HepG2 (cell line): ENCODE results near the gene SNED1. TPM values are rescaled to one million over a fixed set of nuclear protein-coding genes. Genes with fewer than 3 reads are reported as not detected.

Experiments used
- ARID4A ChIP-seq: sonication (generic); formaldehyde crosslinking; IDR thresholded peaks from 2 replicates; pipeline ENCODE4 v1.5.0; 2020; ENCODE audit warnings: mild to moderate bottlenecking, missing genetic modification reagents, borderline replicate concordance
- DR1 ChIP-seq: sonication (generic); formaldehyde crosslinking; IDR thresholded peaks from 2 replicates; pipeline ENCODE4 v1.8.0; 2021; ENCODE audit warnings: mild to moderate bottlenecking, missing genetic modification reagents, inconsistent platforms
- FLYWCH1 ChIP-seq: sonication (generic); formaldehyde crosslinking; IDR thresholded peaks from 2 replicates; pipeline ENCODE4 v1.8.1; 2023; ENCODE audit warnings: mild to moderate bottlenecking, missing genetic modification reagents
- LCORL ChIP-seq, 2 experiments: fragments of 450-650 bp in 1 of 2; sonication (generic) in 1 of 2; formaldehyde crosslinking in 1 of 2; IDR thresholded peaks; 2 replicates each; pipeline versions ENCODE4 v1.5.0 to v1.6.1; 2017 to 2020; ENCODE audit warnings: antibody characterized with exemption in 1 of 2, missing genetic modification reagents in 1 of 2
- MED1 ChIP-seq: sonication (generic); formaldehyde crosslinking; IDR thresholded peaks from 2 replicates; pipeline ENCODE4 v1.4.0; 2020; ENCODE audit warnings: missing genetic modification reagents
- NR1H2 ChIP-seq: sonication (generic); formaldehyde crosslinking; IDR thresholded peaks from 2 replicates; pipeline ENCODE4 v1.8.1; 2022; ENCODE audit warnings: low read depth, missing genetic modification reagents, borderline replicate concordance
- SMAD9 ChIP-seq: sonication (generic); formaldehyde crosslinking; IDR thresholded peaks from 2 replicates; pipeline ENCODE4 v1.5.1; 2020; ENCODE audit warnings: mild to moderate bottlenecking, missing genetic modification reagents
- TFAP4 ChIP-seq: sonication (generic); IDR thresholded peaks from 2 replicates; pipeline ENCODE4 v1.6.1; 2016; ENCODE audit warnings: low read depth, borderline replicate concordance
- TGIF2 ChIP-seq: IDR thresholded peaks from 2 replicates; pipeline ENCODE4 v1.6.1; 2016; ENCODE audit warnings: control low read depth, missing compliant biosample characterization
- ZBTB21 ChIP-seq: sonication (generic); formaldehyde crosslinking; IDR thresholded peaks from 2 replicates; pipeline ENCODE4 v1.4.0; 2020; ENCODE audit warnings: missing genetic modification reagents
- ZMAT5 ChIP-seq: sonication (generic); formaldehyde crosslinking; IDR thresholded peaks from 2 replicates; pipeline ENCODE4 v1.5.0; 2020; ENCODE audit warnings: mild to moderate bottlenecking, low read depth, missing genetic modification reagents, borderline replicate concordance
- ZNF318 ChIP-seq: sonication (generic); formaldehyde crosslinking; IDR thresholded peaks from 2 replicates; pipeline ENCODE4 v1.4.0; 2020; ENCODE audit warnings: mild to moderate bottlenecking, missing genetic modification reagents
- polyA plus RNA-seq, 8 experiments: library from polyadenylated mRNA; depleted of rRNA in 3 of 8; stranded (reverse) in 7 of 8; unstranded in 1 of 8; fragments of >200 nt; fragmentation: Illumina TruSeq in 4 of 8; extraction: Trizol in 4 of 8; gene quantifications; 2 replicates each; pipeline versions ENCODE4 v1.2.1 to v1.2.3, GENCODE V29; 2011 to 2016; ENCODE audit warnings: low read depth in 4 of 8, missing spikeins in 1 of 8, mixed read lengths in 1 of 8; ENCODE audit not compliant: insufficient read depth in 1 of 8
- total RNA-seq, 5 experiments: library from RNA; depleted of rRNA; stranded (reverse); fragments of >200 nt; fragmentation: Illumina TruSeq; extraction: Trizol; gene quantifications; 2 replicates each; pipeline ENCODE4 v1.2.3, GENCODE V29; 2016; ENCODE audit warnings: low read depth in 1 of 5
- TF ChIP-seq, protein P1 (sequence below): sonication (generic); formaldehyde crosslinking; IDR thresholded peaks from 2 replicates; pipeline ENCODE4 v1.8.1; 2023; ENCODE audit warnings: missing genetic modification reagents, inconsistent platforms, borderline replicate concordance

Gene SNED1
- total and polyA plus RNA-seq, 2 of the 13 experiments (the other 11 are each of a cell fraction or from before 2014, with no cell fraction given): 0.15 to 0.65 TPM

GRCh38 chr2:241135737-241136136, 137.3 kb downstream of the SNED1 start (continued):
- no peak for TF ChIP-seq ZNF318
- no peak for TF ChIP-seq SMAD9
- TF ChIP-seq, protein P1, sequence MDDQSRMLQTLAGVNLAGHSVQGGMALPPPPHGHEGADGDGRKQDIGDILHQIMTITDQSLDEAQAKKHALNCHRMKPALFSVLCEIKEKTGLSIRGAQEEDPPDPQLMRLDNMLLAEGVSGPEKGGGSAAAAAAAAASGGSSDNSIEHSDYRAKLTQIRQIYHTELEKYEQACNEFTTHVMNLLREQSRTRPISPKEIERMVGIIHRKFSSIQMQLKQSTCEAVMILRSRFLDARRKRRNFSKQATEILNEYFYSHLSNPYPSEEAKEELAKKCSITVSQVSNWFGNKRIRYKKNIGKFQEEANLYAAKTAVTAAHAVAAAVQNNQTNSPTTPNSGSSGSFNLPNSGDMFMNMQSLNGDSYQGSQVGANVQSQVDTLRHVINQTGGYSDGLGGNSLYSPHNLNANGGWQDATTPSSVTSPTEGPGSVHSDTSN: no peak
- TF ChIP-seq FLYWCH1 (CRISPR knock-in tag): no peak
- peak; percentile 38; the same call in 1 of the 2 replicates for TF ChIP-seq ARID4A (CRISPR knock-in tag)
- TF ChIP-seq TGIF2: no peak
- no peak for TF ChIP-seq ZMAT5
- no peak for TF ChIP-seq NR1H2 (CRISPR knock-in tag)
- TF ChIP-seq ZBTB21: no peak
- peak; percentile 92 for TF ChIP-seq TFAP4
- TF ChIP-seq MED1 (CRISPR knock-in tag): 0 out of 2 replicates have a peak, but pooled peaks have one; percentile 8
- TF ChIP-seq DR1 (CRISPR knock-in tag): no peak
- no peak for TF ChIP-seq LCORL (IDR thresholded peaks at IDR 0.05)
- TF ChIP-seq LCORL (CRISPR knock-in tag; IDR thresholded peaks at IDR 0.05): no peak; the same call in 1 of the 2 replicates
